Fibroblast of lung (primary cell): ENCODE results near the gene ZW10. TPM values are rescaled to one million over a fixed set of nuclear protein-coding genes. Genes with fewer than 3 reads are reported as not detected.

Experiments used
- DNase-seq, 2 donors: peaks; one replicate each; pipeline versions ENCODE4 v3.0.0 to v3.0.0-alpha.2; 2010; ENCODE audit warnings: low read depth in 2 of 2
- H2AFZ ChIP-seq: 2 replicates; pipeline ENCODE4 v1.5.1; 2012; ENCODE audit warnings: low read length, control low read depth, inconsistent platforms
- H3K27ac ChIP-seq: 2 replicates; pipeline ENCODE4 v1.5.1; 2011; ENCODE audit warnings: low read length, control low read depth; ENCODE audit not compliant: insufficient read depth
- H3K27me3 ChIP-seq: 2 replicates; pipeline ENCODE4 v1.5.1; 2011; ENCODE audit warnings: mild to moderate bottlenecking, low read length; ENCODE audit not compliant: control insufficient read depth, insufficient read depth
- H3K36me3 ChIP-seq: 2 replicates; pipeline ENCODE4 v1.5.1; 2011; ENCODE audit warnings: low read length; ENCODE audit not compliant: control insufficient read depth, insufficient read depth
- H3K4me1 ChIP-seq: 2 replicates; pipeline ENCODE4 v1.5.1; 2011; ENCODE audit warnings: low read length; ENCODE audit not compliant: control insufficient read depth, insufficient read depth; ENCODE audit errors: extremely low read depth
- H3K4me2 ChIP-seq: 2 replicates; pipeline ENCODE4 v1.5.1; 2011; ENCODE audit warnings: low read length, control low read depth; ENCODE audit not compliant: insufficient read depth; ENCODE audit errors: extremely low read depth
- H3K4me3 ChIP-seq, 4 experiments: fragments of 200-600 bp in 1 of 4; sonication (generic) in 1 of 4; replicated peaks in 1 of 4; 2 replicates each; pipeline ENCODE4 v1.5.1; 2011 to 2016; ENCODE audit warnings: low read length in 4 of 4, low read depth in 3 of 4, mild to moderate bottlenecking in 3 of 4, control low read depth in 2 of 4, inconsistent platforms in 1 of 4, mixed read lengths in 1 of 4; ENCODE audit not compliant: insufficient read depth in 1 of 4; ENCODE audit errors: control extremely low read depth in 1 of 4
- H3K79me2 ChIP-seq: 2 replicates; pipeline ENCODE4 v1.5.1; 2012; ENCODE audit warnings: mild to moderate bottlenecking, low read length, inconsistent platforms; ENCODE audit not compliant: control insufficient read depth, insufficient read depth
- H3K9ac ChIP-seq: 2 replicates; pipeline ENCODE4 v1.5.1; 2011; ENCODE audit warnings: mild to moderate bottlenecking, low read length, control low read depth; ENCODE audit not compliant: insufficient read depth
- H3K9me3 ChIP-seq: 2 replicates; pipeline ENCODE4 v1.5.1; 2012; ENCODE audit warnings: low read depth, low read length; ENCODE audit not compliant: control insufficient read depth, insufficient read depth
- H4K20me1 ChIP-seq: 2 replicates; pipeline ENCODE4 v1.5.1; 2011; ENCODE audit warnings: low read length; ENCODE audit not compliant: control insufficient read depth, insufficient read depth; ENCODE audit errors: extremely low read depth
- CTCF ChIP-seq, 2 donors: IDR thresholded peaks in 1 of 2; conservative IDR thresholded peaks in 1 of 2; 1 replicate in 1 of 2; 2 replicates in 1 of 2; pipeline ENCODE4 v1.5.1; 2011 to 2012; ENCODE audit warnings: low read length in 2 of 2, control low read depth in 1 of 2, inconsistent platforms in 1 of 2, low read depth in 1 of 2, mild to moderate bottlenecking in 1 of 2
- EZH2 ChIP-seq: IDR thresholded peaks from 2 replicates; pipeline ENCODE4 v1.5.1; 2012; ENCODE audit warnings: low read length, control low read depth, mild to moderate bottlenecking; ENCODE audit errors: missing control alignments
- polyA plus RNA-seq, 2 donors: library from polyadenylated mRNA; depleted of rRNA in 1 of 2; stranded (reverse) in 1 of 2; unstranded in 1 of 2; fragments of >200 nt; gene quantifications; 2 replicates each; pipeline ENCODE4 v1.2.1, GENCODE V29; 2011 to 2012; ENCODE audit warnings: missing spikeins in 1 of 2
- total RNA-seq: library from RNA; depleted of rRNA; stranded (reverse); fragments of >200 nt; gene quantifications from 2 replicates; pipeline ENCODE4 v1.2.1, GENCODE V29; 2014

The ZW10 gene
- total and polyA plus RNA-seq, 2 donors (not counting 1 experiment from before 2014, with no cell fraction given): 13.5 to 15.4 TPM

- TF ChIP-seq EZH2 (no peak), CTCF (conservative IDR thresholded peaks at IDR 0.05 in 1 of 2, IDR thresholded peaks at IDR 0.05 in 1 of 2; ENCODE audit: low read depth in 1 of 2, low read length in 2 of 2) (no peak)
- no peaks in the 10 kb centered on the region for H3K4me1 ChIP-seq
- DNase-seq: no peak
- H3K9me3 ChIP-seq: no peaks in the 10 kb centered on the region
- H3K36me3 ChIP-seq: no peaks in the 10 kb centered on the region
- H3K79me2 ChIP-seq: no peaks in the 10 kb centered on the region
- no peaks in the 10 kb centered on the region for H3K27me3 ChIP-seq
- no peak overlapping the region for H2AFZ ChIP-seq
- no peak overlapping the region for H3K27ac ChIP-seq
- H3K9ac ChIP-seq: no peak overlapping the region
- H4K20me1 ChIP-seq: no peaks in the 10 kb centered on the region
- no peak overlapping the region for H3K4me3 ChIP-seq
- H3K4me2 ChIP-seq: no peak overlapping the region
Measured at GRCh38 chr11:113728814-113729213, 44.7 kb downstream of the ZW10 start.

DNA sequence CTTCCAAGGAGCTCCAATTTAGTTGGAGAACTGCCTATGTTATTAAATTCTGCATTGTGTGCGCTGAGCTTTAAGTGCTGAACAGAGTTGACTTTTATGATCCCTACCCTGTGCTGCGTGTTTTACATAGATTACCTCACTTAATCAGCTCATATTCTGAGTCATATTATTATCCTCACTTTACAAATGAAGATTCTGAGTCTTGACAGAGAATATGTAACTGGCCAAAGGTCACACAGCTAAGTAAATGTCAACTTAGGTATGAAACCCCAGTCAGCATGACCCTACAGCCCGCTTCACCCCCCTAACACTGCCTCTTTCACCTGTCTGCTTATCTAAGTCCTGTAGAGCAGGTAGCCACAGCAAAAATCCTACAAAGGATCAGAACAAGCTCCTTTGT, 47.6 kb downstream of the ZW10 start:
- no peaks in the 10 kb centered on the region for H3K4me1 ChIP-seq
- H3K79me2 ChIP-seq: no peaks in the 10 kb centered on the region
- TF ChIP-seq EZH2: no peak
- no peak for TF ChIP-seq CTCF (conservative IDR thresholded peaks at IDR 0.05 in 1 of 2, IDR thresholded peaks at IDR 0.05 in 1 of 2; ENCODE audit: low read depth in 1 of 2, low read length in 2 of 2)
- no peak overlapping the region for H3K9ac ChIP-seq
- no peak for DNase-seq
- H3K27ac ChIP-seq: no peak overlapping the region
- H3K27me3 ChIP-seq: no peaks in the 10 kb centered on the region
- no peak overlapping the region for H2AFZ ChIP-seq
- no peak overlapping the region for H3K4me3 ChIP-seq
- H3K9me3 ChIP-seq: no peaks in the 10 kb centered on the region
- H4K20me1 ChIP-seq: no peaks in the 10 kb centered on the region
- no peaks in the 10 kb centered on the region for H3K36me3 ChIP-seq
- no peak overlapping the region for H3K4me2 ChIP-seq

- no peak for DNase-seq
Measured at GRCh38 chr11:113725407-113725806, 48.1 kb downstream of the ZW10 start.

More at GRCh38 chr11:113725407-113725806, 48.1 kb downstream of the ZW10 start:
- TF ChIP-seq CTCF (conservative IDR thresholded peaks at IDR 0.05 in 1 of 2, IDR thresholded peaks at IDR 0.05 in 1 of 2; ENCODE audit: low read depth in 1 of 2, low read length in 2 of 2): no peak
- TF ChIP-seq EZH2: no peak
- no peaks in the 10 kb centered on the region for H3K79me2 ChIP-seq
- H3K4me2 ChIP-seq: no peak overlapping the region
- no peaks in the 10 kb centered on the region for H4K20me1 ChIP-seq
- H3K4me1 ChIP-seq: no peaks in the 10 kb centered on the region
- H3K9me3 ChIP-seq: no peaks in the 10 kb centered on the region
- no peak overlapping the region for H3K27ac ChIP-seq
- no peak overlapping the region for H3K4me3 ChIP-seq
- no peak overlapping the region for H3K9ac ChIP-seq
- H2AFZ ChIP-seq: no peak overlapping the region
- H3K27me3 ChIP-seq: no peaks in the 10 kb centered on the region
- H3K36me3 ChIP-seq: no peaks in the 10 kb centered on the region
